Esophagus squamous epithelium (tissue), 4 donors: Measurements from ENCODE around the gene CSGALNACT2.

ENCODE experiments used
- POLR2A ChIP-seq, 4 donors: fragments of 450-650 bp; IDR thresholded peaks; one replicate each; pipeline ENCODE4 v1.6.1; 2017; ENCODE audit warnings: antibody characterized with exemption in 4 of 4, mild to moderate bottlenecking in 4 of 4, moderate library complexity in 3 of 4
- TF ChIP-seq, protein P1 (sequence below), 6 experiments: fragments of 450-650 bp in 4 of 6; fragments of 200-600 bp in 2 of 6; sonication (generic) in 2 of 6; IDR thresholded peaks; one replicate each; pipeline ENCODE4 v1.5.1; 2016 to 2019; ENCODE audit warnings: antibody characterized with exemption in 6 of 6, mild to moderate bottlenecking in 4 of 6, moderate library complexity in 4 of 6

DNA sequence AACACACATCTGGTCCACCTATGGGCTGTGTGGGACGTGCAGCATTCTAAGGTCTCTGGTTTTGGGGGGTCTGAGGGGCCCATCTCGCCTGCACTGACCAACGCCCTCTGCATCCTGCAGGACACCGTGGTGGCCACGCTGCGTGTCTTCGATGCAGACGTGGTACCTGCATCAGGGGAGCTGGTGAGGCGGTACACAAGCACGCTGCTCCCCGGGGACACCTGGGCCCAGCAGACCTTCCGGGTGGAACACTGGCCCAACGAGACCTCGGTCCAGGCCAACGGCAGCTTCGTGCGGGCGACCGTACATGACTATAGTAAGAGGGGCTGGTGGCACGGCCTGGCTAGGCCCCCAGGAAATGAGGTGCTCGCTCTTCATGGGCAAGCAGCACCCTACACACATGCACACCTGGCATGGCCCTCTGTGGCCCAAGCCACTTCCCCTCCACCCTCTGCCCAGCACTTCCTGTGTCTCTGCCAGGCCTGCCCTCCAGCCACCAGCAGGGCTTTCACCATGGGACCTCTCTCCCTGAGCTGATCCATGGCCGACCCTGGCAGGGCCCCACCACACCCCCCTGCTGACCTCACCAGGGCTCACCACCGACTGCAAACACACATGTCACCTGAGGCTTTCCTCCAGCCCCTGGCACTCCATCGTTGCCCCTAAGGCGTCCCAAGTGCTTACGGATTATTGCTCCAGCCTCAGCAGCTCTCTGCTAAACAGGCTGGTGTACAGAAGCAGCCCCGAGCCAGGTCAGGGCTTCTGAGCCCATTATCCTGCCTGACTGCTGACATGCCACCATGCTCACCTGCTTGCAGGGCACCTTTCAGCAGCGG is 31.8 kb upstream of the CSGALNACT2 start:
- TF ChIP-seq, protein P1, sequence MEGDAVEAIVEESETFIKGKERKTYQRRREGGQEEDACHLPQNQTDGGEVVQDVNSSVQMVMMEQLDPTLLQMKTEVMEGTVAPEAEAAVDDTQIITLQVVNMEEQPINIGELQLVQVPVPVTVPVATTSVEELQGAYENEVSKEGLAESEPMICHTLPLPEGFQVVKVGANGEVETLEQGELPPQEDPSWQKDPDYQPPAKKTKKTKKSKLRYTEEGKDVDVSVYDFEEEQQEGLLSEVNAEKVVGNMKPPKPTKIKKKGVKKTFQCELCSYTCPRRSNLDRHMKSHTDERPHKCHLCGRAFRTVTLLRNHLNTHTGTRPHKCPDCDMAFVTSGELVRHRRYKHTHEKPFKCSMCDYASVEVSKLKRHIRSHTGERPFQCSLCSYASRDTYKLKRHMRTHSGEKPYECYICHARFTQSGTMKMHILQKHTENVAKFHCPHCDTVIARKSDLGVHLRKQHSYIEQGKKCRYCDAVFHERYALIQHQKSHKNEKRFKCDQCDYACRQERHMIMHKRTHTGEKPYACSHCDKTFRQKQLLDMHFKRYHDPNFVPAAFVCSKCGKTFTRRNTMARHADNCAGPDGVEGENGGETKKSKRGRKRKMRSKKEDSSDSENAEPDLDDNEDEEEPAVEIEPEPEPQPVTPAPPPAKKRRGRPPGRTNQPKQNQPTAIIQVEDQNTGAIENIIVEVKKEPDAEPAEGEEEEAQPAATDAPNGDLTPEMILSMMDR (IDR thresholded peaks at IDR 0.05) = no peak
- TF ChIP-seq POLR2A (IDR thresholded peaks at IDR 0.05) = no peak
